ENCODE measurements around the gene PLCB2. TPM values are rescaled to one million over a fixed set of nuclear protein-coding genes. Genes with fewer than 3 reads are reported as not detected.

The PLCB2 gene
- total RNA-seq, 4 donors from 2014 or later, result 0.34 to 3.0 (median 2.0) TPM

DNA sequence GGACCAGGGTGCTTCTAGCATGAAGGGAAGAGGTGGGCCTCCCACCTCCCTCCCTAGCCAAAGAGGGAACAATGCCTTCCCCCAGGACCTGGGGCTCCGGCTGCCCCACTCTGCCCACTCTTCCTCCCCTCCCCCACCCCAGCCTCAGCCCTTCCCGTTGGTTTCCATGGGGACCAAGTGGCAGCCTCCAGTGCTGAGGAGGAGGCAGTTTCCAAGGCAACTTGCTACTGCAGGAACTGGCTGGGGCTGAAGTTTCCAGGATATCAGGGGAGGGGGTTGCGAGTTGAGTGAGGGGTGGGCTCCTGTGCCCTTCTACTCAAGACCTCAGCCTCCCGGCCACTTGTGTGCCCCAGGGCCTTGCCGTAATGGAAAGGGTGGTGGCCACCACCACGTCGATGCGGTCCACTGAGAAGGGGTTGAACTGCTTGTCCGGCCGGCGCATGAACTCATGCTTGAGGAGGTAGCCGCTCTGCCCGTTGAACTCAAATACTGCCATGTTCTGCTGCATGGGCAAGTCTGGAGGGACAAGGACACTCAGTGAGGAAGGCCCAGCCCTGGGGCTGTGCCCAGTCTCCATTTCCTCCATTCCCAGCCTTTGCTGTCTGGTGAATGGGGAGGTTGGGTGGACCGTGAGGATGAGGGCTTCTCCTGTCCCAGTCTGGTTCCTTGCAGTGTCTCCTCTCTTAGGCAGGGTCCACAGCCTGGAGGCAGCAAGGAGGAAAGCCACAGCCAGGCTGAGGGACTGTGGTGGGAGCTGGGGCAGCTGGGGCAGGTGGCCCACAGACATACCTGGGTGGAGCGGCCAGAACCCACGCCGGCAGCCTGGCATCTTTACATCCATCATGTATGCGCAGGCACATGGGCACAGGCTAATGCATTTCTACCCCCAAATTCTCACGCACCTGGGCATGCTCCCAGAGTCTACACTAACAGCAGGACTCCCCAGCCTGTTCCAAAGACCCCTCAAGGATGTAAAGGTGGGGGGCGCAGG lies 13.5 kb downstream of the PLCB2 start:
- Histone ChIP-seq H3K27ac (no peak overlapping the region), H3K27me3 (peaks cover 17% of the 10 kb centered on the region)
- WGBS, result 91% methylated on average over 15 of the region's 20 CpGs

GRCh38 chr15:40293006-40293405 lies 14.7 kb downstream of the PLCB2 start:
- Histone ChIP-seq H3K9me3 (no peaks in the 10 kb centered on the region), H3K27me3 (peaks cover 17% of the 10 kb centered on the region), H3K4me1 (peaks cover 16% of the 10 kb centered on the region), H3K27ac (no peak overlapping the region), H3K36me3 (no peaks in the 10 kb centered on the region), H3K4me3 (no peak overlapping the region)
- DNase-seq (ENCODE audit: low spot score in 2 of 2), result no peak
- TF ChIP-seq, protein P1, sequence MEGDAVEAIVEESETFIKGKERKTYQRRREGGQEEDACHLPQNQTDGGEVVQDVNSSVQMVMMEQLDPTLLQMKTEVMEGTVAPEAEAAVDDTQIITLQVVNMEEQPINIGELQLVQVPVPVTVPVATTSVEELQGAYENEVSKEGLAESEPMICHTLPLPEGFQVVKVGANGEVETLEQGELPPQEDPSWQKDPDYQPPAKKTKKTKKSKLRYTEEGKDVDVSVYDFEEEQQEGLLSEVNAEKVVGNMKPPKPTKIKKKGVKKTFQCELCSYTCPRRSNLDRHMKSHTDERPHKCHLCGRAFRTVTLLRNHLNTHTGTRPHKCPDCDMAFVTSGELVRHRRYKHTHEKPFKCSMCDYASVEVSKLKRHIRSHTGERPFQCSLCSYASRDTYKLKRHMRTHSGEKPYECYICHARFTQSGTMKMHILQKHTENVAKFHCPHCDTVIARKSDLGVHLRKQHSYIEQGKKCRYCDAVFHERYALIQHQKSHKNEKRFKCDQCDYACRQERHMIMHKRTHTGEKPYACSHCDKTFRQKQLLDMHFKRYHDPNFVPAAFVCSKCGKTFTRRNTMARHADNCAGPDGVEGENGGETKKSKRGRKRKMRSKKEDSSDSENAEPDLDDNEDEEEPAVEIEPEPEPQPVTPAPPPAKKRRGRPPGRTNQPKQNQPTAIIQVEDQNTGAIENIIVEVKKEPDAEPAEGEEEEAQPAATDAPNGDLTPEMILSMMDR (IDR thresholded peaks at IDR 0.05), result no peak
- TF ChIP-seq POLR2A (IDR thresholded peaks at IDR 0.05) (no peak), POLR2AphosphoS5 (IDR thresholded peaks at IDR 0.05) (no peak), EP300 (IDR thresholded peaks at IDR 0.05) (no peak)

More for the DNA sequence above, 13.5 kb downstream of the PLCB2 start:
- H3K4me1 ChIP-seq, result peaks cover 16% of the 10 kb centered on the region
- no peaks in the 10 kb centered on the region for H3K9me3 ChIP-seq
- TF ChIP-seq EP300 (IDR thresholded peaks at IDR 0.05) (no peak), POLR2A (IDR thresholded peaks at IDR 0.05) (no peak), POLR2AphosphoS5 (IDR thresholded peaks at IDR 0.05) (no peak)
- TF ChIP-seq, protein P1 (IDR thresholded peaks at IDR 0.05), result no peak
- DNase-seq (ENCODE audit: low spot score in 2 of 2), result no peak
- no peaks in the 10 kb centered on the region for H3K36me3 ChIP-seq
- H3K4me3 ChIP-seq, result no peak overlapping the region

- Histone ChIP-seq H3K27me3 (peaks cover 17% of the 10 kb centered on the region), H3K4me1 (peaks cover 16% of the 10 kb centered on the region), H3K9me3 (no peaks in the 10 kb centered on the region), H3K4me3 (no peak overlapping the region), H3K27ac (no peak overlapping the region), H3K36me3 (no peaks in the 10 kb centered on the region)
- DNase-seq (ENCODE audit: low spot score in 2 of 2), result no peak
- TF ChIP-seq POLR2AphosphoS5 (IDR thresholded peaks at IDR 0.05) (no peak), POLR2A (IDR thresholded peaks at IDR 0.05) (no peak), EP300 (IDR thresholded peaks at IDR 0.05) (no peak)
- TF ChIP-seq, protein P1 (IDR thresholded peaks at IDR 0.05), result no peak
- WGBS, result 67% methylated on average over 1 of the region's 3 CpGs
These were observed 15.5 kb downstream of the PLCB2 start for GRCh38 chr15:40292246-40292645.

GRCh38 chr15:40290918-40291574 lies 16.7 kb downstream of the PLCB2 start:
- H3K27ac ChIP-seq, result no peak overlapping the region

More at GRCh38 chr15:40290918-40291574, 16.7 kb downstream of the PLCB2 start:
- no peak for TF ChIP-seq POLR2AphosphoS5 (IDR thresholded peaks at IDR 0.05)
- no peak for TF ChIP-seq EP300 (IDR thresholded peaks at IDR 0.05)
- TF ChIP-seq POLR2A (IDR thresholded peaks at IDR 0.05), result no peak
- TF ChIP-seq, protein P1 (IDR thresholded peaks at IDR 0.05), result no peak
- DNase-seq (ENCODE audit: low spot score in 2 of 2), result no peak
- Histone ChIP-seq H3K4me1 (peaks cover 20% of the 10 kb centered on the region), H3K27me3 (peaks cover 17% of the 10 kb centered on the region), H3K4me3 (peak overlapping the region; percentile 41), H3K36me3 (no peaks in the 10 kb centered on the region), H3K9me3 (no peaks in the 10 kb centered on the region)
- WGBS, result no CpG with 5 or more reads among the region's 68 CpGs

All from suprapubic skin (tissue), 4 donors.